Stimulated activated CD4-positive, alpha-beta T cell treated with anti-CD3 and anti-CD28 coated beads, Interleukin-2, amount 100 ng/mL, for 24 hours (primary cell): ENCODE measurements around the gene MTOR.
"Not testable (repeated sequence)": the region's sequence is repeated elsewhere in the genome, so short reads cannot be mapped to it uniquely, and the experiment has no call there.

Experiments
- DNase-seq, 2 donors: peaks; one replicate each; pipeline ENCODE4 v3.0.0-alpha.2; 2020

Gene MTOR

DNA sequence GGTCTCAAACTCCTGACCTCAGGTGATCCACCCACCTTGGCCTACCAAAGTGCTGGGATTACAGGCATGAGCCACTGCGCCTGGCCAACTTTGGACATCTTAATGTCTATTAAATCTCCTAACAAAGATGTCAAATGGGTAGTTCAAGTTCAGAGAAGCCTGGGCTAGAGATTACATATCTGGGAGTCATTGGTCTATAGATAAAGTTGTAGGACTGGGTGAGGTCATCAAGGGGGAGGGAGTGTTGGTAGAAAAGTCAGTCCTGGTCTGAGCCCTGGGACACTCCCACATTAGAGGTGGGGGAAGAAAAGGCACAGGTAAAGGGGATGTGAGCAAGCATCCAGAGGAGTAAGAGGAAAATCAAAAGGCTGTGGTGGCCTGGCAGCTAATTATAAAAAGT, 17.3 kb upstream of the MTOR start:
- no peak for DNase-seq

DNA sequence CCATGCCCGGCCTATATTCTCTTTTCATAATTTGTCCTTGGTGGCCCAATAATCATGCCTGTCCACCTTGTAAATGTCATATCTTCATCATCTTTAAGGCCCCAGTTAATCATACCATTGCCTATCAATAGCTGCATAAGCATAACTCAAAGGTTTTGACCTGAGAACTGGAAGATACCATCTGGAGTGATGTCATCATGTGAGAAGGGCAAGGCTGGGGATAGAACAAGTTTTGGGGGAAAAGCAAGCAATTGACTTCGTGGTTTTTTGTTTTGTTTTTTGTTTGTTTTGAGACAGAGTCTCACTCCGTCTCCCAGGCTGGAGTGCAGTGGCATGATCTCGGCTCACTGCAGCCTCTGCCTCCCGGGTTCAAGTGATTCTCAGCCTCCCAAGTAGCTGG, 16.8 kb upstream of the MTOR start:
- DNase-seq, result no peak

DNA sequence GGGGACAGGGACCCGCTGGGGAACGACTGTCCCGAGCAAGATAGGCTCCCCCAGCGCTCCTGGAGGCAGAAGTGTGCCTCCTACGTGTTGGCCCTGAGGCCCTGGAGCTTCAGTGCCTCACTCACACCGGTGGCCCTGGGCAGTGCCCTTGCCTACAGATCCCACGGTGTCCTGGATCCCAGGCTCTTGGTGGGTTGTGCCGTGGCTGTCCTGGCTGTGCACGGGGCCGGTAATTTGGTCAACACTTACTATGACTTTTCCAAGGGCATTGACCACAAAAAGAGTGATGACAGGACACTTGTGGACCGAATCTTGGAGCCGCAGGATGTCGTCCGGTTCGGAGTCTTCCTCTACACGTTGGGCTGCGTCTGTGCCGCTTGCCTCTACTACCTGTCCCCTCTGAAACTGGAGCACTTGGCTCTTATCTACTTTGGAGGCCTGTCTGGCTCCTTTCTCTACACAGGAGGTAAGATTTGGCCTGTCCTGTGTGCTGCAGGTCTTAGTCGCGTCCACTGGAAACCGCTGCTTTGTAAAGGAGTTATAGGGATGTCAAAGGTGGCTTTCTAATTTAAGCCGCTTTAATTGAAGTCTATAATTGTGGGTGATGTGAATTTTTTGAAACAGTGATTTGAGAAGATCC, 11.4 kb upstream of the MTOR start:
- DNase-seq, result peak in 1 of 2 donors; percentile 27

GRCh38 chr1:11272832-11273594, 10.7 kb upstream of the MTOR start, which contains the start of gene UBIAD1:
UBIAD1 (plus strand) TSS chr1:11273198; CDS start chr1:11273532, 334 bp downstream.
- DNase-seq, result peak; percentile 85 to 86

GRCh38 chr1:11272544-11272831, 10.1 kb upstream of the MTOR start:
- no peak for DNase-seq

DNA sequence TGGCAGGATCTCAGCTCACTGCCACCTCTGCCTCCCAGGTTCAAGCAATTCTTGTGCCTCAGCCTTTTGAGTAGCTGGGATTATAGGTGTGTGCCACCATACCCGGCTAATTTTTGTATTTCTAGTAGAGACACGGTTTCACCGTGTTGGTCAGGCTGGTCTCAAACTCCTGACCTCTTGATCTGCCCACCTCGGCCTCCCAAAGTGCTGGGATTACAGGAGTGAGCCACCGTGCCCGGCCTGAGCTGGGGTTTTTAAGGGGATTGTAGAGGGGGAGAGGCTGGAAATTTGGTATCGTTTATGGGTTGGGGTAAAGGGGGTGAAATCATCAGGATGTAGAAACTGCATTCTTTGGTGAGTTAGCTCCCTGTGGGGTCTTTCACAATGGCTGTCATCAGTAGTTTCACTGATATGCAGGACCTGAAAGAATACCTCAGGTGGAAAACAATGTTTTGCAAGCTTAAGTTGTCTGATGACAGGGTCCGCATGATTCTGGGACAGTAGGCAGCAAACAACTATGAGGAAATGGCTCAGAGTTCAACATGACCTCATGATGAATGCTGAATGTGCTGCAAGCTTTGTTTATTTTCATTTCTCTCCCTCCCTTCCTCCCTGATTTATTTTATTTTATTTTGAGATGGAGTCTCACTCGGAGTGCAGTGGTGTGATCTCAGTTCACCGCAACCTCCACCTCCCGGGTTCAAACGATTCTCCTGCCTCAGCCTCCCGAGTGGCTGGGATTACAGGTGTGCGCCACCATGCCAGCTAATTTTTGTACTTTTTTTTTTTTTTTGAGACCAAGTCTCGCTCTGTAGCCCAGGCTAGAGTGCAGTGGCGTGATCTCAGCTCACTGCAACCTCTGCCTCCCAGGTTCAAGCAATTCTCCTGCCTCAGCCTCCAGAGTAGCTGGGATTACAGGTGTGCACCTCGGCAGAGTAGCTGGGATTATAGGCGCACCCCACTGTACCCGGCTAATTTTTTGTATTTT, 5.3 kb upstream of the MTOR start:
- DNase-seq, result not testable (repeated sequence)

- DNase-seq, result no peak
Observed at GRCh38 chr1:11266268-11267074, 4.1 kb upstream of the MTOR start.

- no peak for DNase-seq
Observed at GRCh38 chr1:11256299-11256698, 6.1 kb downstream of the MTOR start.

DNA sequence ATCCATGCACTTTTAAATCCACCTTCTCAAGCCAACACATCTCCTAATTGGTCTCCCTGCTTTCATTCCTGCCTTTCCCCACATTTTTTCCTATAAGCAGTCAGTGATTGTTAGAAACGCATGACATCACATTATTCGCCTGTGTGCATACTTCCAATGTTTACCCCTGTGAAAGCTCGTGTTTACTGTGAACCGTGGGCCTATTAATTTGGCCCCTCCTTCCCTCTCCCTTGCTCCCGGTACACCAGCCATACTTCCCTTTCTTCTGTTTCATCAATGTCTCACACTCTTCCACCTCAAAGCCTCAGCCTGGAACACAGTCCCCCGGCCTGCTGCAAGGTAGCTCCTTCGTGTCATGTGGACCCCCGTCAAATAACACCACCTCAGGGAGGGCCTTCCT, 9.1 kb downstream of the MTOR start:
- no peak for DNase-seq

DNA sequence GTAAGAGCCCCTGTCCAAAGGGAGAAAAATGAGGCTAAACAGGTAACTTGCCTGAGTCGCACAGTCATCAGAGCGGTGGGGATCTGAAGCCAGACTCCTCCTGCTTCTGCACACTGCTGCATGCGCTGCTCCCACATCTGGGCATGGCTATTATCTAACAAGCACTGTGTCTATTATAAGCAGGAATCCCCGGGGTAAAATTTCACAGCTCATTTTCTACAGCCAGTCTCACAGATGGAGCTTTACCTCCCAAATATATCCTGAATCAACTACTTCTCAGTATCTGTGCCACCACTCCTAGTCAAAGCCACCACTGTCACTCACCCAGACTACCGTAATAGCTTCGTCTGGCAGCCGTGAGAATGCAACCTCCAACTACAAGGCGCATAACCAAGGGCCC, 9.8 kb downstream of the MTOR start:
- DNase-seq, result no peak

DNA sequence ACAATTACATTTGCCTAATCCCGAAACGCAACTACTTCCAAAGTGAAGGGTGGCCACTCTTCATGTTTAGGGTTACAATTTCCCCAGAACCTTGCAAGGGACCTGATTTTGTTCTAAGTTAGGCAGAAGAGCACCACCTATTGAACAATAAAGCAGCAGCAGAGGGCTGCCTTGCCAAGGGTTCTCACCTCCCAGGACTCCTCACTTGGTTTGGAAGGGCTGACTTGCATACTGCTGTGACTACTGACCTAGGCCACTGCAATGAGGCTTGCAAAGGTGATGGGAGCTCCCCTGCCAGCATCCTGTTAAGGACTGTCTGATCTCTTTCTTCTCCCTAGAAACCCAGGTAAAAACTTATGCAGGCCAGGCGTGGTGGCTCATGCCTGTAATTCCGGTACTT, 14.2 kb downstream of the MTOR start:
- no peak for DNase-seq

DNA sequence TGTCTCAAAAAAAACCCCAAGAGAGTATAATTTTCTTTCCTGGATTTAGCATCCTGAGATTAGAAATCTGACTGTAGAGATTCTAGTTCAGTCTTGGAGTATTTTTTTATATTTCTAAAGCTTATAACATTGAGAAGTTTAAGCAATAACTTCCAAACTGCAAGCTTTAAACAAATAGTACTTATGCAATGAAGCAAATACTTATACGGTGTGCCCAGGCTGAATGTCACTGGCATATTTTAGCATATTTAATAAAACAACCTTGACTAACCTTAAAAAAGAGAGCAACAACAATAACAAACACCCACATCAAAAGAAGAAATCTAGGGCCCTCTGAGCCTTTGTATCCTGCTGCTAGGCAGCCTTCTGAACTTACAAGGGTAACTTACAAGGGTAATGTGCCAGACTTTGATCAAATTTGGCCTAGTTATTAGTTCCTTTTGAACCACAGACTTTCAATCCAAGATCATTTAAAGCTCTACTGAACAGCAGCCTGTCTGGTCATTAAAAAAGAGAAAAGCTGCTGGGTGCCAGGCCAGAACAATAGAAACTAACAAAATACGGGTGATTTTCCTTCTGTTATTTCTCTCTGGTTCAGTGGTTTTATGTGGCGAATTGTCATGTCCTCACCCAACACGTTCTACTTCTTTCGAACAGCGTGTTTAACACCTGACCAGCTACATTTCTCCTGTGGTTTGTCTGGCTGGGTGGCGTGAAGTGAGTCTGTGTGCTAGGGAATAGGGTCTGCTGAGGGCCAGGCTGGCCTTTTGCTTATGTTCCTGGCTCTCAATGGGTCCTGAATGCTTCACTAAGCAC, 16.2 kb downstream of the MTOR start:
- no peak for DNase-seq

GRCh38 chr1:11245248-11245647, 17.1 kb downstream of the MTOR start:
- DNase-seq, result no peak

DNA sequence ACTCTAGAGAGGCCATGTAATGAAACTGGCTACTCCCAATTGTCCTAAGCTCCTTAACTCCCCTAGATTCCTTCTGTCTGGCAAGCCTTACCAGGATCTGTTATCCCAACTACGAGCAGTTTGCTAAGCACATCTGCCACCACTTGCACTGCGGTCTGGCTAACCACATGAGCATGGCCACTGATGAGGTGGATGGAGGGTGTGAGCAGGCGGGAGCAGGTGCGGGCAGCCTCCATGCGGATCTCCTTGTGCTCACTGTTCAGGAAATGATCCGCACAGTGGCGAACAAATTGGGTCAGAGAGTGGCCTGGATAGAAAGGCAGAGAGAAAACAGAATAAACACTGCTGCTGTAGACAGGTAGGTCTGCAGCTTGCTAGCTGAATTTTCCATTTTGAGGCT, 24.0 kb downstream of the MTOR start:
- DNase-seq, result no peak

DNA sequence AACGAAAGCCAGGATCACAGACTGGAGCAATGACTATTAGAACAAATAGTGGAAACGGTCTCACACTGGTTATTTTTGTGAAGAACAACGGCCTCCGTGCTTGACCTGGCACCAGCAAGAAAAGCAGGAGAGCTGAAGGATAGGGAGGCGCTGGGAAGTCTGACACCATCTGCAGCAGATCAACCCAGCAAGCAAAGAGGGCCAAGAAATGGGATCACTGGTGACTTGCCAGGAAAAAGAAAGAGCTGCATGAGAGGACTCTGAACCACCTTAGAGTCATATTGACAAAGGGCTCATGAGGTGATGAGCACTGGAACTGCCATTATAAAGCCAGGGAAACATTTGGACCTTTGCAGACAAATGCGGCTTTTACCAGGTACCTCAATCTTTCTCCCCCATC, 25.0 kb downstream of the MTOR start:
- no peak for DNase-seq

GRCh38 chr1:11233208-11233607, 29.1 kb downstream of the MTOR start:
- no peak for DNase-seq

DNA sequence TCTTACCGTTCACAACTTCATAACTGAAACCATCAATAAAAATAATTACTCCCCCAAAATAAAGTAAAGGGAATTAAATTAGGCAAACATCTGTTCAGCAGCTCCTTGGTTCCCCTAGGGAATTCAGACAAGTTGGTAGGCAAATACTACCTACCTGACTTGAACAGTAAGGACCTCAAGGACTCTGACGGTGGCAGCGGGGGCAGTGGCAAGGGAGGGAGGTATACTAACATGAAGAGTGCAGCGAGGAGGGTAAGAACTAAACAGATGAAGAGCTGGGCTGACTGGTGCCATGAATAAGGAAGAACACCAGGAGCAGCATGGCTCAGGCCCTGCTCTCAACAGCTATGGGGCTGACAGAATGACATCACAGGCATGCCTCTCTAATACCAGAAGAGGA, 33.1 kb downstream of the MTOR start:
- DNase-seq, result no peak

- DNase-seq, result no peak
Observed at GRCh38 chr1:11227106-11228077, 35.0 kb downstream of the MTOR start.

DNA sequence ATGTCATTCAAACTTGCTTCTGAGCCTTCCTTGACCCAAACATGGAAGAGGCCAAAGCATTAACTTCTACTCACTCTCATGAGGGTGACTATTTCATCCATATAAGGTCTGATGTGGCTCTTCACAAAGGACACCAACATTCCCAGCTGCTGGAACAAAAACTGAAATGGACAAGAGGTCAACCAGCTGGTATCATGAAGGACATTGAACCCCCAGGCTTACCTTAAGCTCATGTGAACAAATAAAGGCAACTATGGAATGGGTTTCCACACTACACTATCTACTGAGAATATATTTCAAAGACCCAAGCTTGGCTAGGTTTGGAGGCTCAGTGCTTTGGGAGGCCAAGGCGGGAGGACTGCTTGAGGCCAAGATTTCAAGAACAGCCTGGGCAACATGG, 46.3 kb downstream of the MTOR start:
- DNase-seq, result no peak

- no peak for DNase-seq
Observed at GRCh38 chr1:11215381-11216005, 46.9 kb downstream of the MTOR start.
